HG03571 (cell line): ENCODE results near the gene FOXP1.

ENCODE experiments used
- ATAC-seq: cut with Tn5 transposase; IDR thresholded peaks from one replicate; pipeline ENCODE4 v1.9.1; 2021; ENCODE audit not compliant: unreplicated experiment

FOXP1 gene

DNA sequence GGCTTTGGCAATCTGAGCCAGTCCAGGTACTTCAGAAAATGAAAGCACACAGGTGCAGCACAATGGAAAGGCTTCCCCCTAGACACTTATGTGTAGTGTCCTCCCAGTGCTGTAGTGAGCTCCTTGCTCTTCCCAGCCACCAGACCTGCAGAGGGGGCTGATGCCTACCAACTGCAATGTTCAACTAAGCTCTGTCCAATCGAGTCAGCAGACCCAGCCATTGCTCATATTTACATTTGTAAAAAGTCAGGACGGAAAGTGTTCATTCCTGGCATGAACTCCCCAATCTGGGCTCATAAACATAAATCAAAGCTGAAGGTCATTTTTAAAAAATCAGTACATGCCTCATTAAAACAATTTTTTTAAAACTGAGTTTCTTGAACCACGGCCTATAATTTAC, 73.0 kb downstream of the FOXP1 start:
- ATAC-seq = no peak

- no peak for ATAC-seq
Observed at GRCh38 chr3:71509066-71509465, 74.5 kb downstream of the FOXP1 start.

- no peak for ATAC-seq
Observed at GRCh38 chr3:71505767-71506350, 77.7 kb downstream of the FOXP1 start.

DNA sequence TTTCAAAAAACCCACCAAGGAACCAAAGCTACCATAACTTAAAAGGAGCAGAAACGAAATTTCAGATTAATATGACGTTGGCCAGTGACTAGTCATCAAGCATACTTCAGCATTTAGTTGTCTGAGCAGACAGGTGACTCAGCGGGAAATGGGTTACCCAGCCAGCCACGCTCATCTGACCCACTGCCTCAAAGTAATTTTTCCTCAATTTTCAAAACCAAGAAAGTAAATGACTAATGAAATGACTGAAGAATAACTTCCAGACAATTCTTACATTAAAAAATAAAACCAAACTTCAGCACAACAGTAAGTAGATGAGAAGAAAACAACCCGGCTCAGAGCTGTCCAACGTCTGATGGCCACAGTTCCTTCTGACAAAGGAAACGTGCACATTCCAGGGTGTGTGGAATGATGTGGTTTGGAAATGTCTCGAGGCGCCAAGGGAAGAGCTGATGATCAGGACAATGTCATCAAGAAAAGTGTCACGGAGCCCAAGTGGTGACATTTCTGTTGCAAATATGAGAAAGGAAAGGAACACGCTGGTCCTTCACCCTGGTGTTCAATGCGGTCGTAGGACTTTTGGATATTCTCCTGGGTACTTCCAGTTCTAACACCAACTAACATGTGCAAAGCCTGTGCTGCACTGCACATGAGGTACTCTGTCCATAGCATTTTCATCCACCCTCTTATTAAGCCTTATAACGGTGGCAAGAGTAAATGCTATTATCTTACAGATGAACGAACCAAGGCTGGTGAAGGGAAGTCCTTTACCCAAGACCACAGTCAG, 79.1 kb downstream of the FOXP1 start:
- ATAC-seq = no peak

DNA sequence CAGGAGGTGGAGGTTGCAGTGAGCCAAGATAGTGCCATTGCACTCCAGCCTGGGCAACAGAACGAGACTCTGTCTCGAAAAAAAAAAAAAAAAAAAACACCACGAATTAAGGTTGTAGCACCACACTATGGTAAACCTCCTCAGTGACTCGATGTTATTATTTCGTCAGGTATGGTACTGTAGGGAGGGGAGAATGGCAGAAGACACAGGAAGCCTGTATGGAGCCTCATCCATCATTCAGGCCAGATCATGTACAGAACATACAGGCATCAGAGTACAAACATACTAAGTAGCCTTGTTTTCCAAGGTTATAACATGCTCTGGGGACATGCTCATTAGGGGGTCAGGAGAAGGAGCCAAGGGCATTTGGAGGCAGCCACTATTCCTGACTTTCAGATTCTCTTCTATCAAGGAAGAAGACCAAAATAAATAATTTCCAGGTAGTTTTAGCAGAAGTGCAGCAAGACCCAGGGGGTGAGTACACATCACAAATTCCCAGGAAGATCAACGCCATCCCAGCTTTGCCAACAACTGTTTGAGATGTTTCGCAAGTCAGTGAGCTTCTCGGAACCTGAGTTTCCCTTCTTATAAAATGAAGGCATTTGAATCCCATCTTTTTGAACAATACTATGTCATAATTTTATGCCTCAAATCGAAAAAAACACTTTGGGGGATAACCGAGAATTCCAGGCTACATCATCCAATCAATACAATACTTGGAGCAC, 79.8 kb downstream of the FOXP1 start:
- ATAC-seq = no peak

GRCh38 chr3:71502066-71502625, 81.4 kb downstream of the FOXP1 start:
- ATAC-seq = no peak

- no peak for ATAC-seq
Observed at GRCh38 chr3:71500696-71501095, 82.8 kb downstream of the FOXP1 start.

DNA sequence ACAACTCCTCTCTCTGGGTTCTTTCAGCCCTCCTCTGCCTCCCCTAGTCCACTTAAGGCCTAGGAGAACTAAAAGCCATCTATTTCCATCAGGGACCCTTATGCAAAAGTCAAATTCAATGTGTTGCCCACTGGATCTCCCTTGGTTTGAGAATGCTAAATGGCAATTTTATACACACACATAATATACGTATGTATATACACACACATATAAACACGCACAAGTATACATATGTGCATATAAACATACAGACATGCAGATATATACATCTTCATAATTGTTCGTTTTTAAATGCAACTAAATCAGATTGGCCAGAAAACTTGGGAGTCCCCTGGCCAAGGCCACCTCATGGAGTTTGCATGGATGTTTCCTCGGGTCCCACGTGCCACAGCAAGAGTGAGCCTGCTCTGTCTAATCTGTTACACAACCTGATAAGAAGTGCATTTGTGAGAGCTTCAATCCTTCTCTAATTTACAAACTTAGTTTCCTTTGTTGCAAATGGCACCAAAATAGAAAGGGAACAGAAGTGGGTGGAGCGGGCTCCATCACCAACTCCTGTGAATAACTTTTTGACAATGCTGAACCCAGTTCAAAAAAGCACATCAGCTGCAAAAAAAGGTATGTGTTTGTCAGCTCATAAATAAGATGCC, 84.2 kb downstream of the FOXP1 start:
- ATAC-seq = no peak

DNA sequence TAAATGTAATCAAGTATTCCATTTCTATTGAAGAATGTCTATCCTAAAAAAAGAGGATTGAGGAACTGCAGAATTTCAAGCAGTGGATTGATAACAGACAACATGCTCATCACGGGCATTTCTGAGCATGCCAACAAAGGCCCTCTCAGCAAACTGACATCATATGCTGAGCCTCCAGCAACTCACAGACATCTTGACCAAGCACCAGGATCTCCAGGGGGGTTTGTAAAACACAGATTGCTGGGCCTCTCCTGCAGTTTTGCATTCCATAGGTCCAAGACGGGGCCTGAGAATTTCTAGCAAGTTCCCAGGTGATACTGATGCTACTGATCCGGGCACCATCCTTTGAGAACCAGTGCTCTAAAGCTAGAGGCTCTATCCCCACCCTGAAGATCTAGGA, 85.0 kb downstream of the FOXP1 start:
- no peak for ATAC-seq

- ATAC-seq = no peak
Observed at GRCh38 chr3:71497971-71498444, 85.5 kb downstream of the FOXP1 start.

- no peak for ATAC-seq
Observed at GRCh38 chr3:71497367-71497897, 86.1 kb downstream of the FOXP1 start.

GRCh38 chr3:71495708-71496472, 87.6 kb downstream of the FOXP1 start:
- ATAC-seq = no peak

DNA sequence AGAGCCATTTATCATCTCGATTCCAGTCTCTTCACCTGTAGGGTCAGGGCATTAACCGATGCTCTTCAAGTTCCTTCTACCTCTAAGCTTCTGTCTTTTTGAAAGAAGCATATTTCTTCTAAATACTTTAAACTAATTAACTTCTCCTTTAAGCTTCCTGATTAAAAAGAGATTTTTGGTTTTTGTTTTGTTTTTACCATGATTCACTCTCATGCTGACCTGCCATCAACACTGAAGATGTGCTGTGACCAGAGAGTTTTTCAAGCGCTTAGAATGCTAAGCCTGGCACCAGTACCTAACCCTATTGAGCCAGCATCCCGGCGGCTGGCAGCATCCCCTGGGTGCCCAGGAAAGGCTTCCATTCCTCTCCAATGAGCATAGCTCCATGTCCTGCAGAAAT, 89.3 kb downstream of the FOXP1 start:
- ATAC-seq = no peak

GRCh38 chr3:71492974-71493771, 90.4 kb downstream of the FOXP1 start:
- ATAC-seq = no peak

GRCh38 chr3:71492566-71492965, 91.0 kb downstream of the FOXP1 start:
- no peak for ATAC-seq

- ATAC-seq = no peak
Observed at GRCh38 chr3:71491154-71491752, 92.3 kb downstream of the FOXP1 start.

DNA sequence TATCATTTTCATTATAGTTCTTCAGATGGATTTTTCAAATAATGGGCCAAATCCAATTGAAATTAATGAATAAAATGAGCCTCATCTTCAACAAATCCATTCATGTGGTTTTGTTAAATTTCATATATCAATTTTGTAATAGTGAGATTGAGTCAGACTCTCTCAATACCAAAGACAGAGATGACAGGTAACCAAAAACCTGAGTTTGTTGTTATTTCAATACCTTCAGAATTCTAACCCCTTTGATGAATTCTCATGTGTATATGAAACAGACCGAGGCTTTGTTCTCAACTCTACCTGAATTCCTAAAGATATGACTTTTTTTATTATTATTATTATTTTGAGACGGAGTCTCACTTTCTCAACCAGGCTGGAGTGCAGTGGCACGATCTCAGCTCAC, 92.8 kb downstream of the FOXP1 start:
- no peak for ATAC-seq

DNA sequence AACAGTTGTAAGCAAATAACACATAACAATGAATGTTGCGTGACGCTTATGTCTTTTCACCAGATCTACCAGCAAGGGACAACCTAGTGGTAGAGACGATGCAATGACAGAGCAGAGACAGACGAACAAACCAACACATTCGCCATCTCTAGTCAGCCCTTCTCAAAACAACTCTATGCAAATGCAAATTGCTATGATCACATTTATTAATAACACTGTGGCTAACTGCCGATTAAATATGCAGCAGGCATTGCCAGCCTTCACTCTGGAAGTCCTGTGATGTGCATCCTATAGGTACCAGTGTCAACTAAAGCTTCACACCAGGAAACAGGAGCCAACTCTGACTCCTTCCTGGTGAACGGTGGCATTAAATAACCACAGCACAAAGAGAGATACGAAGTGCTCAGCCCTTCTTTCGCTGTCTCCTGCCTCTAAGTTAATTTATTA, 94.2 kb downstream of the FOXP1 start:
- no peak for ATAC-seq

DNA sequence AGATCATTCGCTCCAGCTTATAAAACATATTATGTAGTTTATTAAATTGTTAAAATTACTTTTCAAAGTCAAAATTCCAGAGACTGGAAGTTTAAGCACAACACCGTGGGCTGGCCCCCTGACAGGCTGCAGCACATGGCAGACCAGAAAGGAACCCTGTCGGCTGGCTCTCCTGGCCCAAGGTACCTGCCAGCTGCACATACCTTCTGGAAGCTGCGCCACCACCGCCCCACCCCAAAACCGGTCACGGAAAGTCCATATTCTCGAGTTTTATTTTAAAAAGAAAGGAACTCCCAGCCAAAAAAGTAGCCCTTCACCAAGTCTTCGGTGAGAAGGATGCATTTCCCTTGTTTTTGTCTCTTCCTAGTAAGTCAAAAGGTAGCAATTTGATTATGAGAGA, 94.6 kb downstream of the FOXP1 start:
- no peak for ATAC-seq
